Hepatocyte (in vitro differentiated cells): ENCODE data around the gene NEDD4L.

Source experiments
- EZH2 ChIP-seq: fragments of 200-600 bp; sonication (generic); IDR thresholded peaks from 2 replicates; pipeline ENCODE4 v1.6.1; 2016; ENCODE audit warnings: antibody characterized with exemption, mild to moderate bottlenecking, borderline replicate concordance
- EZH2phosphoT487 ChIP-seq: fragments of 200-600 bp; sonication (generic); IDR thresholded peaks from one replicate; pipeline ENCODE4 v1.6.1; 2018; ENCODE audit warnings: antibody characterized with exemption, mild to moderate bottlenecking, low read depth, moderate library complexity; ENCODE audit not compliant: unreplicated experiment, severe bottlenecking

DNA sequence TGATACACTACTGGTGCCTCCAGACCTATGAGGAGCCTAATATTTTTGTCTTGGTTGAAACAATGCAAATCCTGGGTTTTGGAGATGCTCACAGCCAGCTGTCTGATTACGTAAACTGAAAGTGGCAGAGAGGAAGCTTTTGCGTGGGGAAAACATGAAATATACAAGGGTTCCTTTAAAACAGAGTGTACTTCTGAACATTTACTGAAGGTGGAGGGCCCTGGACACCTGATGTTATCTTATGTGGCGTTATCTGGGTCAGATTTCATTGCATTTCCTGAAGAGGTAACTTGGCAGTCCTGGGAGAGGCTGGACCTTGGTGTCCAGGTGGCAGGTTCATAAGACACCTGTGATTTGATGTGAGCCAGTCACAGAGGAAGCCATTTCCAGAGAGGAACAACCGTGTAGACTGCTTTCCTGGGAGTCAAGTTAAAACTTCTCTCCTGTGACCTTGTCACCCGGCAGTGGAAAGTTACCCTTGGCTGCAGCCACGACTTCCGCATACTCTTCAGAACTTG lies 105.0 kb downstream of the NEDD4L start:
- TF ChIP-seq EZH2phosphoT487, result no peak
- TF ChIP-seq EZH2, result no peak
